SJSA1 (cell line): ENCODE measurements around the gene SHC3. TPM values are rescaled to one million over a fixed set of nuclear protein-coding genes. Genes with fewer than 3 reads are reported as not detected.
A peak's percentile ranks its signal among the peaks of the same experiment; 100 is the strongest.

Experiments used
- DNase-seq, 2 experiments: peaks; one replicate each; pipeline ENCODE4 v3.0.0-alpha.2; 2015 to 2020; ENCODE audit warnings: low spot score in 2 of 2, low read depth in 1 of 2
- H3K27ac ChIP-seq: fragments of 250-450 bp; sonication (Bioruptor Pico); 2 replicates; pipeline ENCODE4 v1.5.1; 2020; ENCODE audit warnings: mild to moderate bottlenecking, moderate library complexity
- H3K27me3 ChIP-seq: fragments of 250-450 bp; sonication (Bioruptor Pico); replicated peaks from 2 replicates; pipeline ENCODE4 v1.5.1; 2020; ENCODE audit warnings: mild to moderate bottlenecking, moderate library complexity
- H3K36me3 ChIP-seq: fragments of 250-450 bp; sonication (Bioruptor Pico); 2 replicates; pipeline ENCODE4 v1.5.1; 2020; ENCODE audit warnings: mild to moderate bottlenecking
- H3K4me1 ChIP-seq: fragments of 250-450 bp; sonication (Bioruptor Pico); replicated peaks from 2 replicates; pipeline ENCODE4 v1.6.1; 2021; ENCODE audit warnings: mild to moderate bottlenecking
- H3K4me3 ChIP-seq: fragments of 250-450 bp; sonication (Bioruptor Pico); 2 replicates; pipeline ENCODE4 v1.5.1; 2020; ENCODE audit warnings: mild to moderate bottlenecking
- H3K9me3 ChIP-seq: fragments of 250-450 bp; sonication (Bioruptor Pico); replicated peaks from 2 replicates; pipeline ENCODE4 v1.5.1; 2020; ENCODE audit warnings: mild to moderate bottlenecking
- total RNA-seq: library from RNA; depleted of rRNA; stranded (reverse); fragments of >200 nt; shearing (Covaris generic); gene quantifications from 2 replicates; pipeline ENCODE4 v1.2.3, GENCODE V29; 2014

Gene SHC3
- total RNA-seq, 1 experiment from 2014 or later, result 0.34 TPM

DNA sequence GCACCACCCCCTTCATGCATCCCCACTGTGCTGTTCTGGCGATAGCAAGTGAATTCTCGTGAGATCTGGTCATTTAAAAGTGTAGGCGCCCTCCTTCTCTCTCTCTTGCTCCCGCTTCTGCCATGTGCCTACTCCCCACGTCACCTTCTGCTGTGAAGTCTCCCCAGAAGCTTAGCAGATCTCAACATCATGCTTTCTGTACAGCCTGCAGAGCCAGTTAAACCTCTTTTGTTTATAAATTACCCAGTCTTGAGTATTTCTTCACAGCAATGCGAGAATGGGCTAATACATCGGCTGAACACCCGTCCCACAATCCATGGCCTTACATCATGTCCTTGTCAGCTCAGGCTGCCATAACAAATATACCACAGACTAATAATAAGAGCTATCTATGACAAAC lies 17.4 kb downstream of the SHC3 start:
- Histone ChIP-seq H3K4me1 (no peaks in the 10 kb centered on the region), H3K27me3 (no peaks in the 10 kb centered on the region), H3K9me3 (no peaks in the 10 kb centered on the region), H3K36me3 (no peaks in the 10 kb centered on the region), H3K4me3 (no peak overlapping the region), H3K27ac (no peak overlapping the region)
- DNase-seq, result no peak

DNA sequence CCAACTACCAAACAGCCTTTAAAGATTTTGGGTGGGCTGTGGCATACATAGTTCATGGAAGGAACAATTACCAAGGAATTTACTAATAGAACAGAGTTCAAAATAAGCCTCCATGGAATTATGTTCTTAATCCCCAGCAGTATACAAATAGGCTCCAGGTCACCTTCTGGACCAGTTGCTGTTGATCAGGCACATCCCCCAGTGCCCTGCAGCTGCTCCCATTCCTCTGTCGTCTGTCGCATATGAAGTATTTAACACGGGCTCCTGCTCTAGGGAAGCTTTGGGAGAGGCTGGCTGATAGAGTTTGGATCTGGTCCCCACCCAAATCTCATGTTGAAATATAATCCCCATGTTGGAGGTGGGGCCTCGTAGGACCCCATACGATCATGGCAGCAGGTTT lies 17.8 kb downstream of the SHC3 start:
- H3K27ac ChIP-seq, result no peak overlapping the region
- H3K4me3 ChIP-seq, result no peak overlapping the region
- H3K9me3 ChIP-seq, result no peaks in the 10 kb centered on the region

GRCh38 chr9:89154651-89155336 lies 23.8 kb downstream of the SHC3 start:
- no peaks in the 10 kb centered on the region for H3K36me3 ChIP-seq
- no peaks in the 10 kb centered on the region for H3K27me3 ChIP-seq
- peaks cover 24% of the 10 kb centered on the region for H3K4me1 ChIP-seq
- H3K9me3 ChIP-seq, result no peaks in the 10 kb centered on the region
- DNase-seq, result peak in 1 of 2 experiments; percentile 58
- no peak overlapping the region for H3K4me3 ChIP-seq
- peak overlapping the region; percentile 80 for H3K27ac ChIP-seq

More for the DNA sequence above, 17.8 kb downstream of the SHC3 start:
- H3K36me3 ChIP-seq, result no peaks in the 10 kb centered on the region
- no peaks in the 10 kb centered on the region for H3K27me3 ChIP-seq
- no peak for DNase-seq
- no peaks in the 10 kb centered on the region for H3K4me1 ChIP-seq

- no peaks in the 10 kb centered on the region for H3K27me3 ChIP-seq
- H3K9me3 ChIP-seq, result no peaks in the 10 kb centered on the region
- H3K36me3 ChIP-seq, result no peaks in the 10 kb centered on the region
- H3K27ac ChIP-seq, result peak overlapping the region; percentile 80
- peaks cover 24% of the 10 kb centered on the region for H3K4me1 ChIP-seq
- no peak overlapping the region for H3K4me3 ChIP-seq
- DNase-seq, result no peak
Observed at GRCh38 chr9:89154218-89154617, 24.4 kb downstream of the SHC3 start.

DNA sequence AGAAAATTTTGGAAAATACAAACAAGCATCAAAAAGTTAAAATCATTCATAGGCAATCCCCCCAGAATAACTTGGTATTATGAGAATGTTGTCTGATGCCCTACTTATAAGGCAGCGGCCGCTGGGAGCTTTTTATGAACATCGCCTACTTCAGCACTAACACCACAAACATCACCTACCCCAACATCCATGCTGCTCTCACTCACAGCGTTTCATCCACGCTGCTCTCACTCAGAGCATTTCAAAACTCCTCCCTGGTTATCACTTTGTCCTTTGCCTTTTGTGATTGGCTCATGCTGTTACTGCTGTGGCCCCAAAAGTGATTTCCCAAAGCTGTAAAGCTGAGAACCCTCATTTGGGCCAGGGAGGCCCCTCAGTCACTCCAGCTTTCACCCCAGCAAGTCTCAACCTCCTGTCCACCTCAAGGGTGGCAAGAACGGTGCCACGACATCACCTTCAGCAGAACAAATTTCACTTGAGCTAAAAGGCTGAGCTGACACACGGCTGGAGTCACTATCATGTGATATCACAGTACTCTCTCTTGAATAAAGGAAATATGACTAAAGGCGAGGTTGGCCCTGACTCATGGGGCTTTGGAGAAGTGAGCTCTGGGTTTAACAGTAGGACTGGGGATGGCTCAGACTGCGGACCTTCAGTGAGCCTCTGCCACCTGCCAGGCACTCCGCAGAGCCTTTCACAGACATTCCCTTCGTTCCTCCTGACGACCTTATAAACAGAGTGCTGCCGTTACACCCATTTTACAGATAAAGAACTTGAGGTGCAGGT lies 25.2 kb downstream of the SHC3 start:
- H3K9me3 ChIP-seq, result no peaks in the 10 kb centered on the region
- no peak overlapping the region for H3K4me3 ChIP-seq
- H3K36me3 ChIP-seq, result no peaks in the 10 kb centered on the region
- DNase-seq, result peak; percentile 49 to 53
- H3K4me1 ChIP-seq, result peaks cover 24% of the 10 kb centered on the region
- H3K27ac ChIP-seq, result peak overlapping the region; percentile 28; the same call in 1 of the 2 replicates
- no peaks in the 10 kb centered on the region for H3K27me3 ChIP-seq

- Histone ChIP-seq H3K9me3 (no peaks in the 10 kb centered on the region), H3K4me1 (peaks cover 21% of the 10 kb centered on the region), H3K27ac (no peak overlapping the region), H3K36me3 (no peaks in the 10 kb centered on the region), H3K4me3 (no peak overlapping the region), H3K27me3 (no peaks in the 10 kb centered on the region)
- DNase-seq, result peak in 1 of 2 experiments; percentile 4
Observed at GRCh38 chr9:89149726-89150125, 28.9 kb downstream of the SHC3 start.

DNA sequence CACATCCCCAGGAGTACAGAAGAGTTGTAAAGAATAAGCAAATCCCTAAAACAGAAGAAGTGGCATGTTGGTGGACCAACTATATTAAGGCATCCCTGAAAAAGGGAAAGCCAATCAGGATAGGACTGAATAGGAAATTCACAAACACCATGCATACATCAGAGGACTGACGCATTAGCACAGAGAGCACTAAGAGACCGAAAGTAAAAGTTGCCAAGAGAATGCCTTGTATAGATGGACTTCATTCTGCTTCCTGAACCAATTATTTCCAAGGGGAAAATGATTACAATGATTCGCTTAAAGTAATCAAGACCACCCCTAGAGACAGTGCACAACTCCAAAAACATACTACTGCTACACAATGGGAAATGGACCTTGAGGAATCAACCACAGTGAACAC lies 33.5 kb downstream of the SHC3 start:
- no peaks in the 10 kb centered on the region for H3K27me3 ChIP-seq
- no peaks in the 10 kb centered on the region for H3K9me3 ChIP-seq
- H3K36me3 ChIP-seq, result no peaks in the 10 kb centered on the region
- peak overlapping the region; percentile 31 for H3K27ac ChIP-seq
- DNase-seq, result peak in 1 of 2 experiments; percentile 58
- H3K4me3 ChIP-seq, result peak overlapping the region; percentile 20
- H3K4me1 ChIP-seq, result peaks cover 4% of the 10 kb centered on the region

GRCh38 chr9:89144238-89144637 lies 34.4 kb downstream of the SHC3 start:
- no peaks in the 10 kb centered on the region for H3K36me3 ChIP-seq
- H3K27me3 ChIP-seq, result no peaks in the 10 kb centered on the region
- no peak overlapping the region for H3K4me3 ChIP-seq
- H3K9me3 ChIP-seq, result no peaks in the 10 kb centered on the region
- no peak overlapping the region for H3K27ac ChIP-seq
- peaks cover 11% of the 10 kb centered on the region for H3K4me1 ChIP-seq
- DNase-seq, result no peak

DNA sequence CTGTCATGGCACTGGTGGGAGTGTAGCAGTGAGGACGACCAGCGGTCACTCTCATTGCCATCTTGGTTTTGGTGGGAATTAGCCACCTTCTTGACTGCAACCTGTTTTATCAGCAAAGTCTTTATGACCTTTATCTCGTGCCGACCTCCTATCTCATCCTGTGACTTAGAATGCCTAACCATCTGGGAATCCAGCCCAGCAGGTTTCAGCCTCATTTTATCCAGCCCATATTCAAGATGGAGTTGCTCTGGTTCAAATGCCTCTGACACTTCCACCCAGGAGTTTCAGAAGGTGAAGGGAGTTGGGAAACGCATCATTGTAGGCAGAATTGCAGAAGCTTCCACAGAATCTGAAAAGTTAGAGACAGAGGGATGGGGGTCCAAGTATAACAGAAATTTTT lies 35.4 kb downstream of the SHC3 start:
- H3K27ac ChIP-seq, result no peak overlapping the region
- no peak for DNase-seq
- no peaks in the 10 kb centered on the region for H3K27me3 ChIP-seq
- no peak overlapping the region for H3K4me3 ChIP-seq
- no peaks in the 10 kb centered on the region for H3K9me3 ChIP-seq
- H3K36me3 ChIP-seq, result no peaks in the 10 kb centered on the region
- H3K4me1 ChIP-seq, result peaks cover 20% of the 10 kb centered on the region

DNA sequence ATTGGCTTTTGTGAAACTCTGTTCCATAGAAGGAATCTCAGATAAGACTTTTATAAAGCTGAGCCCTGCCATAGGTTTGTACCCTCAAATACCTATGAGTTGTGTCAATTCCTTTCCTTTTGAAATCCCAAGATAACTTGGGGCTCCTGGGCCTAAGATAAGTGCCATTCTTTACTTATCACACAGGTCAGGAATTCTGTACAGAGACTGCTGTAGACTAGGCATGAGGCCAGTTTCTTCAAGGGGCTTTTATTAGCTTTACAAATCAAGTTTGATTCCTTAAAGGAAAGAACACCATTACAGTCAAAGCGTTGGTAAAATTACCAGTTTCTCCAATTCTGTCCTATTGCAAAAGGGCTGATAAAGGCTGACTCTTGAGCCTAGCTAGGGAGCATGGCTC lies 39.2 kb downstream of the SHC3 start:
- no peak for DNase-seq
- H3K9me3 ChIP-seq, result no peaks in the 10 kb centered on the region
- H3K27me3 ChIP-seq, result no peaks in the 10 kb centered on the region
- peak overlapping the region; percentile 70; the same call in 1 of the 2 replicates for H3K27ac ChIP-seq
- peaks cover 27% of the 10 kb centered on the region for H3K4me1 ChIP-seq
- H3K36me3 ChIP-seq, result no peaks in the 10 kb centered on the region
- H3K4me3 ChIP-seq, result no peak overlapping the region

- Histone ChIP-seq H3K4me3 (no peak overlapping the region), H3K9me3 (no peaks in the 10 kb centered on the region), H3K27ac (peak overlapping the region; percentile 70), H3K27me3 (no peaks in the 10 kb centered on the region), H3K4me1 (peaks cover 27% of the 10 kb centered on the region), H3K36me3 (no peaks in the 10 kb centered on the region)
- peak in 1 of 2 experiments; percentile 48 for DNase-seq
Observed at GRCh38 chr9:89138463-89139390, 39.9 kb downstream of the SHC3 start.

GRCh38 chr9:89137542-89138462 lies 40.8 kb downstream of the SHC3 start:
- DNase-seq, result peak; percentile 73 to 75
- Histone ChIP-seq H3K27ac (peak overlapping the region; percentile 70), H3K4me3 (no peak overlapping the region), H3K9me3 (no peaks in the 10 kb centered on the region), H3K4me1 (peaks cover 27% of the 10 kb centered on the region), H3K27me3 (no peaks in the 10 kb centered on the region), H3K36me3 (no peaks in the 10 kb centered on the region)
